Right lobe of liver (tissue), 4 donors: ENCODE measurements around the gene NOP9.

Experiments used
- CTCF ChIP-seq, 4 donors: fragments of 200-600 bp in 3 of 4; fragments of 450-650 bp in 1 of 4; IDR thresholded peaks; one replicate each; pipeline versions ENCODE4 v1.5.1 to v1.8.0; 2016 to 2022; ENCODE audit warnings: antibody characterized with exemption in 4 of 4, mild to moderate bottlenecking in 2 of 4
- POLR2A ChIP-seq: fragments of 450-650 bp; IDR thresholded peaks from one replicate; pipeline ENCODE4 v1.6.1; 2017; ENCODE audit warnings: antibody characterized with exemption, mild to moderate bottlenecking
- donor health status: DM: no; HTN: no; CAD: no.
- donor health status: DM: no; HTN: no; CAD: no.
- donor health status: DM: no; HTN: yes; CAD: no.

DNA sequence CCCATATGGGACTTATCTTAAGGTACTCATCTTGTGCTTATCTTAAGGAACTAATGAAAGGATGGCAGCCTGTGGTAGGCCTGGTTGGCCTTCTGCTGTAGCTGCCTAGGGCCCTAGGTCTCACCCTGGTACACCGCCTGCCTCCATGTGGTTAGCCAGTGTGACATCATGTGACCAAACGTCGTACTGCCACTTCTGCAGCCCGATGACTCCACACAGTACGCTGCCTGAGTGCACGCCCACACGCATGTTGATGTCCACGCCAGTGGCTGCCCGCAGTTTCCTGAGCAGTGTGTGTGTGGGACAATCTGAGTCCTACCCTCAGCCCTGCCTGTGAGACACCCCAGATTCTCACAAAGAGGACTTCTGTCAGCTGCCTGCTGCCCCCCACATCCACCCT is 30.1 kb downstream of the NOP9 start:
- TF ChIP-seq CTCF (IDR thresholded peaks at IDR 0.05) (no peak), POLR2A (no peak)
